GM19099 (cell line): ENCODE results near the gene PHKB.

Experiments
- POLR2A ChIP-seq: IDR thresholded peaks from 3 replicates; pipeline ENCODE4 v1.6.1; 2011; ENCODE audit warnings: low read depth; ENCODE audit not compliant: insufficient read length; ENCODE audit errors: extremely low read depth

The PHKB gene

DNA sequence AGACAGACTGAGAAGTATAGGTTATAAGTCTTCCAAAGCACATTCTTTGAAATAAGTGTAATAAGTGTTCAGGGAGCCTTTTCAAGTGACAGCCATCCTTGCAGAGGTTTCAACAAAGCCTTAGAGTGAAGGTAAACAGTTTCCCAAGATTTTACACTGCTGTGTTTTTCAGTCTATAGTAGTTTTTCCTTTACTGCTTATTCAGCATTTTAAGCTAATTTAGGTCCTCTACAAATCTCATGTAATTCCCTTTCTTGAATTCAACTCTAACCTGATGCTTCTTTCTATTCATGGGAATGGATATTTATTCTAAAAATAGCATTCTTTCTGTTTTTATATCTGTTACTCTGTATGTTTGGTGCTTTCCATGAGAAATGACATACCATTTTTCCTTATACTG, 211.3 kb downstream of the PHKB start:
- TF ChIP-seq POLR2A, result no peak

DNA sequence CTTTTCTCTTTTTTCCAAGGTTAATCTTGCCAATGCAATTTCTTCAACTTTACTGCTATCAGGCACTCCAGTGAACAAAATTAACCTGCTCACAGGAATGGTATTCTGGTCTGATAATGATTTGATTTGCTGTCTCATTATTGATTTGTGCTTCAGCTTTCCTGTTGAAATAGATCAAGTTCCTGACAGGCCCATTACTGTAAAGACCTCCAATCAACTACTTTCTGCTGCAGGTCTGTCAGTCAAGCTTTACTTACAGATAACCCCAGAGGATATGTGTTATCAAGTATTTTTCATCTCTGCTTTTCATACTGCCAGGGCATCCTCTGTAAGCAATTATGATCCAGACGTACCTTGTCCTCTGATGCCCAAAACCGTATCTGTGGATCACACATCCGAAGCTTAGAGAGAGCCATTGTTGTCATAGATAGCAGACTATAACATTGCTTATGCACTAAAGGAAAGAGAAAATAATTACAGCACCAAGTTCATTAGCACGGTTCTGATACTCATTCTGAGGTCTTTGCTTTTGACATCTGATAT, 215.6 kb downstream of the PHKB start:
- no peak for TF ChIP-seq POLR2A

- no peak for TF ChIP-seq POLR2A
Observed at GRCh38 chr16:47687694-47688093, 226.6 kb downstream of the PHKB start.

DNA sequence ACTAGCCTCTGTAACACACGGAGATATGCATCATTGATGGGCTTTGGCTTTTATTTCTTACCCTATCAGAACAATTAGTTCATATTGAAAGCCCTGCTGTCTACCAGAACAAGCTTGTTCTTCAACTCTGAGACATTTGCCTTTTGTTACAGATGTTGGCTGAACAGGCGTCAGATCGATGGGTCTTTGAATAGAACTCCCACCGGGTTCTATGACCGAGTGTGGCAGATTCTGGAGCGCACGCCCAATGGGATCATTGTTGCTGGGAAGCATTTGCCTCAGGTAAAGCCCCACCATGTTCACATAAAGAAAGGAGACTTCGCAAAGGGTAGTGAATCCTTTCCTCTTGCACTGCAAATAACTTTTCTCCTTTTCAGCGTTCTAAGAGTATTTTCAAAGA, 232.1 kb downstream of the PHKB start:
- TF ChIP-seq POLR2A, result no peak

- no peak for TF ChIP-seq POLR2A
Observed at GRCh38 chr16:47694543-47694942, 233.4 kb downstream of the PHKB start.

DNA sequence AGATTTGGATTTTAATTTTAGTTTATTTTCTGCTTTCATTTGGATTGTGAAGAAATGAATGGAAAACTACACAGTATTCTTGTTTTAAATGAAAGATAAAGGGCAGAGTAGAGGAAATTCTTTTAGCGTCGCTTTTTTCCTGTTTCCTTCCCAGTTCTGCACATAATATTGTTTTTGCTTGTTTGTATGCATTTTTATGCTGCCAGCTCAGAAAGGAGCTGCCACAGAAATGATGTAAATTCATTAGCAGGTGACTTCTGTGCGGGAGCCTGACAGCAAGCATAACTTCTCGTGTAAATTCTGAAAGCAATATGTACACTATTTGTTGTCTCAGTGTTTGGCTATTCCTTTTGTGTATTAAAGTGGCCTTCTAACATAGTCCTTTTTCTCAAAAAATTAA, 234.6 kb downstream of the PHKB start:
- no peak for TF ChIP-seq POLR2A

GRCh38 chr16:47697826-47698225, 236.7 kb downstream of the PHKB start:
- TF ChIP-seq POLR2A, result no peak

GRCh38 chr16:47699106-47699505, 238.0 kb downstream of the PHKB start:
- no peak for TF ChIP-seq POLR2A

GRCh38 chr16:47700857-47701587, 239.9 kb downstream of the PHKB start:
- TF ChIP-seq POLR2A, result no peak

GRCh38 chr16:47705266-47705665, 244.1 kb downstream of the PHKB start:
- TF ChIP-seq POLR2A, result no peak

GRCh38 chr16:47711809-47712208, 250.7 kb downstream of the PHKB start:
- no peak for TF ChIP-seq POLR2A

- TF ChIP-seq POLR2A, result no peak
Observed at GRCh38 chr16:47712276-47713224, 251.4 kb downstream of the PHKB start.

DNA sequence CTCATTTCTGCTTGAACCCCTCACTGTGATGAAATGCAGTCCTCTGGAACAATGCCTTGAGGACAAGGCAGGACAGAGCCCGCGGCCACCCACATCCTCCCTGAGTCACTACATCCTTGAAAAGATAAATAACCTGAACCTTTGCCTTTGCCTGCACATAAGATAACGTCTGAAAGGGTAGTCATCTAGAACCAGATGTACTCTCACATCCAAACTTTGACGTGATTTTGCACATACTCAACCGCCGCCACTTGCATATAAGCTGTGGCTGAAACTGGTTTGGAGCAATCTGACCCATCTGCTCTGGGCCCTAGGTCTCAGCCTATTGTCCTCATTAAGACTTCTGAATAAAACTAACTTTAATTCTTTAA, 252.1 kb downstream of the PHKB start:
- TF ChIP-seq POLR2A, result no peak

GRCh38 chr16:47715442-47716083, 254.4 kb downstream of the PHKB start:
- no peak for TF ChIP-seq POLR2A

- TF ChIP-seq POLR2A, result no peak
Observed at GRCh38 chr16:47716571-47716970, 255.4 kb downstream of the PHKB start.

DNA sequence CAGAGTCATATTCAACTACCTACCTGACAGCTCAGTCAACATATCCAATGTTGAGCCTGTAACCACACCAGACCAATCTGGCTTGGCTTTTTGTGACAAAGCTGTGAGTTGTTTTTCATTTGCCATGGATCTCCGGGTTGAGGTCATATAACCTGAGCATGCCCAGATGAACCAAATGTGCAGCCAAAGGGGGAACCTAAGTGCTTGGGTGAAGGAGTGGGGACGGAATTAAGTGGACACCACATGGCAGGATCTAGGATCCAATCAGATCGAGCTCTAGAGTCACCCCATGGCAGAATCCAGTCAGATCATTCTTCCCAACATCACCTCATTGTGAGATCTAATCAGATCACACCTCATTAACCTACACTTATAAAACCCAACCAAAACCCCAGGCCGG, 258.6 kb downstream of the PHKB start:
- TF ChIP-seq POLR2A, result no peak

DNA sequence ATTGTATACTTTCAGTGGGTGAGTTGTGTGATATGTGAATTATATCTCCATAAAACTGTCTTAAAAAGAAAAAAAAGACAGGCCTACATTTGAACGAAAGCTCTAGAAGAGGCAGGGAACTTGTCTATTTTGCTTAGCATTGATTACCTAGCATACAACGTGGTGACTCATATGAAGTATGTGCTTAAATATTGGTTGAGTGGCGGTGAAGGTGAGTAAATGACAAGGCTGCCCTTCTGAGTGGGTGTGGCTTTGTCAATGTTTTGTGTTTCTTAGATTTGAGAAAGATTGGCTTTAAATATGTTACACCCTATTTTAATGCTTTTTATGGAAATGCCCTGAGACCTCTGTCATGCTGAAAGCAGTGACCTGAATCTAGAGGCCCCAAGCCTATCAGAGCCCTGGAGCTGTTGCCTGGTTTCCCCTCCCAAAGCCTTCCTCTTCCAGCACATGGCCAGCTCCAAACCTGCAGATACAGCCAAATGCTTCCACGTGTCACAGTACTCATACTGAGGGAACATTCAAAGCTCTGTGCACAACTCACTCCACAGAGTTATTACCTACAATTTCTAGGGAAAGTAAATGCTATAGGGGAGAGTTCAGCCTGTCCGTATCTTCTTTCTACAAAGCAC, 260.0 kb downstream of the PHKB start:
- no peak for TF ChIP-seq POLR2A
